Chondrocyte (in vitro differentiated cells): Measurements from ENCODE around the gene XPO1. TPM values are rescaled to one million over a fixed set of nuclear protein-coding genes. Genes with fewer than 3 reads are reported as not detected.
"Not testable (repeated sequence)": the region's sequence is repeated elsewhere in the genome, so short reads cannot be mapped to it uniquely, and the experiment has no call there.

ENCODE experiments used
- DNase-seq: peaks from one replicate; pipeline ENCODE4 v3.0.0; 2021; ENCODE audit warnings: mixed read lengths, low spot score
- H3K27ac Mint-ChIP-seq: one replicate; pipeline ENCODE4 v1.8.0; 2021; ENCODE audit warnings: mild to moderate bottlenecking, moderate library complexity, mixed read lengths; ENCODE audit not compliant: unreplicated experiment
- H3K27me3 Mint-ChIP-seq: 2 replicates; pipeline ENCODE4 v1.8.0; 2021; ENCODE audit warnings: low read depth, mixed read lengths
- H3K36me3 Mint-ChIP-seq: 2 replicates; pipeline ENCODE4 v1.8.0; 2021; ENCODE audit warnings: low read depth, mixed read lengths
- H3K4me1 Mint-ChIP-seq: 2 replicates; pipeline ENCODE4 v1.8.0; 2021; ENCODE audit warnings: low read depth, mild to moderate bottlenecking, mixed read lengths
- H3K4me3 Mint-ChIP-seq: one replicate; pipeline ENCODE4 v1.8.0; 2021; ENCODE audit warnings: mild to moderate bottlenecking, moderate library complexity, mixed read lengths; ENCODE audit not compliant: unreplicated experiment
- H3K9me3 Mint-ChIP-seq: 2 replicates; pipeline ENCODE4 v1.8.0; 2021; ENCODE audit warnings: low read depth, mixed read lengths
- CTCF ChIP-seq: fragments of 200-600 bp; sonication (generic); IDR thresholded peaks from 2 replicates; pipeline ENCODE4 v1.5.0; 2021; ENCODE audit warnings: antibody characterized with exemption, mild to moderate bottlenecking, moderate library complexity
- total RNA-seq: library from RNA; stranded (reverse); gene quantifications from 3 replicates; pipeline ENCODE4 v1.2.1, GENCODE V29; 2021

XPO1 gene
- total RNA-seq, 1 donor from 2014 or later = 89.8 TPM

- Mint-ChIP-seq H3K27me3 (no peaks in the 10 kb centered on the region), H3K4me3 (no peak overlapping the region), H3K9me3 (no peaks in the 10 kb centered on the region), H3K27ac (peak overlapping the region; percentile 41), H3K4me1 (peaks cover 42% of the 10 kb centered on the region), H3K36me3 (peaks cover 2% of the 10 kb centered on the region)
- TF ChIP-seq CTCF = no peak
- no peak for DNase-seq
Observed at GRCh38 chr2:61463769-61464475, 74.2 kb downstream of the XPO1 start.

DNA sequence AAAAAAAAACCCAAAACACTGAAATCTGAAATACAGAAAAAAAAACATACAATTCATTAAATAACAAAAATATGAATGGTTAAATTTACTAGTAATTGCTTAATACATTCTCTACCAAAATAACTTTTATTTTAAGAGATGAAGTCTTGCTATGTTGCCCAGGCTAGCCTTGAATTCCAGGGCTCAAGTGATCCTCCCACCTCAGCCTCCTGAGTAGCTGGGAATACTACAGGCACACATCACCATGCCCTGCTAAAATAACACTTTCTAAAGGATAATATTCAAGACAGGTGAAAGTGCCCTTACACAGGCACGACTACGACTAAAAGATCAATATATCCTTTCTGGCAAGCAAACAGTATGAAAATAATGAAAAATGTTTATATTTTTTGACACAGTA, 76.8 kb downstream of the XPO1 start:
- TF ChIP-seq CTCF = no peak
- no peaks in the 10 kb centered on the region for H3K27me3 Mint-ChIP-seq
- DNase-seq = no peak
- peak overlapping the region; percentile 27 for H3K27ac Mint-ChIP-seq
- H3K36me3 Mint-ChIP-seq = no peaks in the 10 kb centered on the region
- H3K9me3 Mint-ChIP-seq = no peaks in the 10 kb centered on the region
- H3K4me3 Mint-ChIP-seq = no peak overlapping the region
- peaks cover 33% of the 10 kb centered on the region for H3K4me1 Mint-ChIP-seq

DNA sequence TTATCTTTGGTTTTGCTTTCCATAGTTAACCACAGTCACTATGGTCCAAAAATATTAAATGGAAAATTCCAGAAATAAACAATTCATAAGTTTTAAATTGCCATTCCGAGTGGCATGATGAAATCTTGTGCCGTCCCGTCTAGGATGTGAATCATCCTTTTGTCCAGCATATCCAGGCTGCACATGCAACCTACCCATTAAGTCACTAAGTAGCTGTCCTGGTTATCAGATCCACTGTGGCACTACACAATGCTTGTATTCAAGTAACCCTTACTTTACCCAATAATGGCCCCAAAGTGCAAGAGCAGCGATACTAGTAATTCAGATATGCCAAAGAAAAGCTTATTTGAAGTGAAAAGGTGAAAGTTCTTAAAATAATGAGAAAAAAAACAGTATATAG, 78.0 kb downstream of the XPO1 start:
- no peak for DNase-seq
- Mint-ChIP-seq H3K4me1 (peaks cover 45% of the 10 kb centered on the region), H3K36me3 (peaks cover 2% of the 10 kb centered on the region), H3K9me3 (no peaks in the 10 kb centered on the region), H3K27me3 (no peaks in the 10 kb centered on the region), H3K27ac (peak overlapping the region; percentile 90), H3K4me3 (no peak overlapping the region)
- no peak for TF ChIP-seq CTCF

GRCh38 chr2:61456746-61457420, 81.3 kb downstream of the XPO1 start:
- H3K4me3 Mint-ChIP-seq = no peak overlapping the region
- H3K9me3 Mint-ChIP-seq = no peaks in the 10 kb centered on the region
- peaks cover 33% of the 10 kb centered on the region for H3K4me1 Mint-ChIP-seq
- no peaks in the 10 kb centered on the region for H3K27me3 Mint-ChIP-seq
- no peak for DNase-seq
- H3K36me3 Mint-ChIP-seq = peaks cover 2% of the 10 kb centered on the region
- TF ChIP-seq CTCF = no peak
- no peak overlapping the region for H3K27ac Mint-ChIP-seq

- H3K27ac Mint-ChIP-seq = peak overlapping the region; percentile 36
- H3K9me3 Mint-ChIP-seq = no peaks in the 10 kb centered on the region
- no peaks in the 10 kb centered on the region for H3K27me3 Mint-ChIP-seq
- H3K4me1 Mint-ChIP-seq = peaks cover 31% of the 10 kb centered on the region
- no peak for TF ChIP-seq CTCF
- DNase-seq = no peak
- H3K4me3 Mint-ChIP-seq = no peak overlapping the region
- peaks cover 2% of the 10 kb centered on the region for H3K36me3 Mint-ChIP-seq
Observed at GRCh38 chr2:61456070-61456745, 81.9 kb downstream of the XPO1 start.

- H3K4me3 Mint-ChIP-seq, H3K27me3 Mint-ChIP-seq, DNase-seq, H3K27ac Mint-ChIP-seq, H3K9me3 Mint-ChIP-seq, H3K36me3 Mint-ChIP-seq: not testable (repeated sequence)
- H3K4me1 Mint-ChIP-seq = peaks cover 24% of the 10 kb centered on the region
Observed at GRCh38 chr2:61454972-61455371, 83.2 kb downstream of the XPO1 start.
